Endodermal cell (in vitro differentiated cells): ENCODE data around the gene ZMYND8. TPM values are rescaled to one million over a fixed set of nuclear protein-coding genes. Genes with fewer than 3 reads are reported as not detected.
A peak's percentile ranks its signal among the peaks of the same experiment; 100 is the strongest.

ENCODE experiments used
- DNase-seq: peaks from one replicate; pipeline ENCODE4 v3.0.0-alpha.2; 2017
- H3K27ac ChIP-seq: 2 replicates; pipeline ENCODE4 v1.5.1; 2013; ENCODE audit warnings: mild to moderate bottlenecking, low read depth, low read length, moderate library complexity
- H3K27me3 ChIP-seq: 2 replicates; pipeline ENCODE4 v1.6.1; 2013; ENCODE audit warnings: mild to moderate bottlenecking, low read length, moderate library complexity; ENCODE audit not compliant: insufficient read depth, control insufficient read depth, poor library complexity, severe bottlenecking
- H3K36me3 ChIP-seq: 2 replicates; pipeline ENCODE4 v1.7.0; 2013; ENCODE audit warnings: mild to moderate bottlenecking, low read length, moderate library complexity; ENCODE audit not compliant: control insufficient read depth, insufficient read depth
- H3K4me1 ChIP-seq: one replicate; pipeline ENCODE4 v1.7.0; 2013; ENCODE audit warnings: low read length; ENCODE audit not compliant: control insufficient read depth, insufficient read depth
- H3K4me3 ChIP-seq: 2 replicates; pipeline ENCODE4 v1.5.1; 2013; ENCODE audit warnings: mild to moderate bottlenecking, low read length, moderate library complexity
- H3K9ac ChIP-seq: 2 replicates; pipeline ENCODE4 v1.6.1; 2013; ENCODE audit warnings: mild to moderate bottlenecking, low read length, moderate library complexity; ENCODE audit not compliant: poor library complexity, severe bottlenecking; ENCODE audit errors: extremely low read depth
- H3K9me3 ChIP-seq: 2 replicates; pipeline ENCODE4 v1.6.1; 2013; ENCODE audit warnings: mild to moderate bottlenecking, low read length, moderate library complexity; ENCODE audit not compliant: control insufficient read depth
- H3K27ac Mint-ChIP-seq: 2 replicates; pipeline ENCODE4 v1.8.0; 2020; ENCODE audit warnings: mixed read lengths
- H3K27me3 Mint-ChIP-seq: 2 replicates; pipeline ENCODE4 v1.8.0; 2021; ENCODE audit warnings: mild to moderate bottlenecking, mixed read lengths; ENCODE audit not compliant: insufficient read depth
- H3K36me3 Mint-ChIP-seq: 2 replicates; pipeline ENCODE4 v1.8.0; 2020; ENCODE audit warnings: low read depth, mixed read lengths
- H3K4me1 Mint-ChIP-seq: 2 replicates; pipeline ENCODE4 v1.8.0; 2020; ENCODE audit warnings: mixed read lengths
- H3K4me3 Mint-ChIP-seq: 2 replicates; pipeline ENCODE4 v1.8.0; 2020; ENCODE audit warnings: mild to moderate bottlenecking, moderate library complexity, mixed read lengths
- H3K9me3 Mint-ChIP-seq: 2 replicates; pipeline ENCODE4 v1.8.0; 2020; ENCODE audit warnings: mild to moderate bottlenecking, mixed read lengths
- WGBS, 2 experiments: methylation state at CpG; one replicate each; pipeline versions ENCODE4 v1.1.5 to v1.1.7; 2013; ENCODE audit warnings: missing lambda C conversion rate in 2 of 2, mixed read lengths in 1 of 2; ENCODE audit not compliant: insufficient coverage in 1 of 2, insufficient read length in 1 of 2; 5-methylcytosine and 5-hydroxymethylcytosine counted together
- total RNA-seq, 2 donors: library from RNA; stranded (reverse); fragmentation: NEBNext Ultra II Directional in 1 of 2; extraction: Animal tissue kit (Norgen Biotek cat#: 25700) in 1 of 2; gene quantifications; 2 replicates in 1 of 2; 3 replicates in 1 of 2; pipeline ENCODE4 v1.2.1, GENCODE V29; 2021
- TF ChIP-seq, protein P1 (sequence below): fragments of 200-600 bp; sonication (generic); conservative IDR thresholded peaks from 2 replicates; pipeline ENCODE4 v1.5.0; 2021; ENCODE audit warnings: antibody characterized with exemption, mild to moderate bottlenecking

The ZMYND8 gene
- total RNA-seq, 2 donors from 2014 or later = 85.0 to 99.9 TPM

GRCh38 chr20:47274401-47275108, 81.9 kb downstream of the ZMYND8 start:
- Histone ChIP-seq H3K9me3 (no peaks in the 10 kb centered on the region), H3K36me3 (peaks cover 80% of the 10 kb centered on the region), H3K27me3 (no peaks in the 10 kb centered on the region), H3K27ac (peak overlapping the region; percentile 7), H3K9ac (no peak overlapping the region), H3K4me3 (no peak overlapping the region), H3K4me1 (no peaks in the 10 kb centered on the region)
- Mint-ChIP-seq H3K36me3 (peaks cover 75% of the 10 kb centered on the region), H3K9me3 (no peaks in the 10 kb centered on the region), H3K4me3 (no peak overlapping the region), H3K27me3 (no peaks in the 10 kb centered on the region), H3K4me1 (peaks cover 4% of the 10 kb centered on the region), H3K27ac (peak overlapping the region; percentile 76)
- TF ChIP-seq, protein P1, sequence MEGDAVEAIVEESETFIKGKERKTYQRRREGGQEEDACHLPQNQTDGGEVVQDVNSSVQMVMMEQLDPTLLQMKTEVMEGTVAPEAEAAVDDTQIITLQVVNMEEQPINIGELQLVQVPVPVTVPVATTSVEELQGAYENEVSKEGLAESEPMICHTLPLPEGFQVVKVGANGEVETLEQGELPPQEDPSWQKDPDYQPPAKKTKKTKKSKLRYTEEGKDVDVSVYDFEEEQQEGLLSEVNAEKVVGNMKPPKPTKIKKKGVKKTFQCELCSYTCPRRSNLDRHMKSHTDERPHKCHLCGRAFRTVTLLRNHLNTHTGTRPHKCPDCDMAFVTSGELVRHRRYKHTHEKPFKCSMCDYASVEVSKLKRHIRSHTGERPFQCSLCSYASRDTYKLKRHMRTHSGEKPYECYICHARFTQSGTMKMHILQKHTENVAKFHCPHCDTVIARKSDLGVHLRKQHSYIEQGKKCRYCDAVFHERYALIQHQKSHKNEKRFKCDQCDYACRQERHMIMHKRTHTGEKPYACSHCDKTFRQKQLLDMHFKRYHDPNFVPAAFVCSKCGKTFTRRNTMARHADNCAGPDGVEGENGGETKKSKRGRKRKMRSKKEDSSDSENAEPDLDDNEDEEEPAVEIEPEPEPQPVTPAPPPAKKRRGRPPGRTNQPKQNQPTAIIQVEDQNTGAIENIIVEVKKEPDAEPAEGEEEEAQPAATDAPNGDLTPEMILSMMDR = no peak
- WGBS, 2 experiments = 92% methylated on average over 2 to 4 of the region's 4 CpGs
- no peak for DNase-seq

DNA sequence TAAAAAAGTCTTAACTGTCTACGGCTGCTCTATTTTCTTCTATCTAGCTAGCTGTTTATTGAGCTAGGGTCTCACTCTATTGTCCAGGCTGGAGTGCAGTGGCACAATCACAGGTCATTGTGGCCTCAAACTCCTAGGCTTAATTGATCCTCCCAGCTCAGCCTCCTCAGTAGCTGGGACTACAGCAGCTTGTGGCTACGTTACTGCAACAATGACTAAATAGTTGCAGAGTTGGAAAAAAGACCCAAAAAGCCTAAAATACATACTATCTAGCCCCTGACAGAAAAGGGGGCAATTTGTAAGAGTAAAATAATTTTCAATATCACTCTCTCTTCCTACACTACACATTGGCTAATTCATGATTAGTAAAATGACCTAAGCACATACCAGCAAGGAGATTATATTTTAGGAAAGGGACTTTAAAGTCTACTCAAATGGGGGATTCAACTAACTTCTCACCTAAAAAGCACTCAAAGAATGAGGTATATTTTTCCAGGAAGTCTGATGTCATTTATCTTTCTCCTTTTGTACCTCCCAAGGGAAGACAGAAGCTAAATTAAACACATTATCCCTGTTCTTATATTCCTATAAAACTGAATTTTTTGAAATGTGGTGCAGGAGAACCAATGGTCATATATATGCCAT, 82.8 kb downstream of the ZMYND8 start:
- DNase-seq = no peak
- peaks cover 78% of the 10 kb centered on the region for H3K36me3 ChIP-seq
- no peaks in the 10 kb centered on the region for H3K9me3 Mint-ChIP-seq
- H3K4me3 Mint-ChIP-seq = no peak overlapping the region
- H3K27me3 ChIP-seq = no peaks in the 10 kb centered on the region
- H3K27ac ChIP-seq = no peak overlapping the region
- WGBS, 2 experiments = 98 to 100% methylated on average over 1 to 2 of the region's 2 CpGs
- H3K9ac ChIP-seq = no peak overlapping the region
- no peaks in the 10 kb centered on the region for H3K4me1 ChIP-seq
- peaks cover 74% of the 10 kb centered on the region for H3K36me3 Mint-ChIP-seq
- TF ChIP-seq, protein P1 = no peak
- no peak overlapping the region for H3K27ac Mint-ChIP-seq
- H3K4me1 Mint-ChIP-seq = peaks cover 4% of the 10 kb centered on the region
- no peaks in the 10 kb centered on the region for H3K27me3 Mint-ChIP-seq
- H3K9me3 ChIP-seq = no peaks in the 10 kb centered on the region
- H3K4me3 ChIP-seq = no peak overlapping the region

DNA sequence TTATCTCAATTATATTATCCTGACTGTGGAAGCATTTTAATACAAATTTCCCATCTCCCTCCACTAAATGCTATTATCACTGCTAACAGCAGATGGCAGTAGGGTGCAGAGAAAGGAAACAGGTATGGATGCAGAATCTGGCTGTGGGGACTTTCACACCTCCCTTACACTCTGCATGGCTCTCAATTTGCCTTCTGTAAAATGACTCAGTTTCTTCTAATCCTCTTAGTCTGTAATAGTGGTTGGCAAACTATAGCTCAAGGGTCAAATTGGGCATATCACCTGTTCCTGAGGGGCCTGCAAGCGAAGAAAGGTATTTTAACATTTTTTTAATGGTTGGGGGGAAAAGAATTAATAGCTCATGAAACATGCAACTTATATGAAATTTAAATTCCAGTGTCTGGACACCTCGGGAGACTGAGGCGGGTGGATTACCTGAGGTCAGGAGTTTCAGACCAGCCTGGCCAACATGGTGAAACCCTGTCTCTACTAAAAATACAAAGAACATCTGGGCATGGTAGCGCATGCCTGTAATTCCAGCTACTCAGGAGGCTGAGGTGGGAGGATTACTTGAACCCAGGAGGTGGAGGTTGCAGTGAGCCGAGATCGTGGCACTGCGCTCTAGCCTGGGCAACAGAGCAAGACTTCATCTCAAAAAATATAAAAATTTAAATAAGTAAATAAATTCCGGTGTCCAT, 83.5 kb downstream of the ZMYND8 start:
- Mint-ChIP-seq H3K4me3 (no peak overlapping the region), H3K9me3 (no peaks in the 10 kb centered on the region), H3K27ac (no peak overlapping the region), H3K36me3 (peaks cover 72% of the 10 kb centered on the region), H3K27me3 (no peaks in the 10 kb centered on the region), H3K4me1 (peaks cover 4% of the 10 kb centered on the region)
- H3K4me3 ChIP-seq = no peak overlapping the region
- 94 to 95% methylated on average over 3 to 7 of the region's 8 CpGs for WGBS, 2 experiments
- H3K9me3 ChIP-seq = no peaks in the 10 kb centered on the region
- H3K27ac ChIP-seq = no peak overlapping the region
- no peak overlapping the region for H3K9ac ChIP-seq
- peaks cover 76% of the 10 kb centered on the region for H3K36me3 ChIP-seq
- DNase-seq = peak; percentile 79
- no peaks in the 10 kb centered on the region for H3K4me1 ChIP-seq
- H3K27me3 ChIP-seq = no peaks in the 10 kb centered on the region
- TF ChIP-seq, protein P1 = peak; percentile 90
